Nephron (organoid): ENCODE measurements around the gene TGFB2.

ENCODE experiments used
- H3K27ac Mint-ChIP-seq, 3 experiments: 2 replicates each; pipeline ENCODE4 v1.8.0; 2020; ENCODE audit warnings: mixed read lengths in 3 of 3, mild to moderate bottlenecking in 2 of 3, moderate library complexity in 1 of 3
- H3K27me3 Mint-ChIP-seq: 2 replicates; pipeline ENCODE4 v1.8.0; 2021; ENCODE audit warnings: low read depth, mild to moderate bottlenecking, moderate library complexity, mixed read lengths
- H3K36me3 Mint-ChIP-seq: 2 replicates; pipeline ENCODE4 v1.8.0; 2020; ENCODE audit warnings: low read depth, mixed read lengths
- H3K4me1 Mint-ChIP-seq: 2 replicates; pipeline ENCODE4 v1.8.0; 2020; ENCODE audit warnings: mixed read lengths
- H3K4me3 Mint-ChIP-seq, 3 experiments: 2 replicates each; pipeline ENCODE4 v1.8.0; 2020; ENCODE audit warnings: mild to moderate bottlenecking in 3 of 3, mixed read lengths in 3 of 3, moderate library complexity in 2 of 3
- H3K9me3 Mint-ChIP-seq: 2 replicates; pipeline ENCODE4 v1.8.0; 2020; ENCODE audit warnings: mixed read lengths
- TF ChIP-seq, protein P1 (sequence below), 3 experiments: fragments of 200-600 bp; sonication (generic); IDR thresholded peaks; one replicate each; pipeline ENCODE4 v1.5.0; 2021; ENCODE audit warnings: antibody characterized with exemption in 3 of 3; ENCODE audit not compliant: unreplicated experiment in 3 of 3

The TGFB2 gene

DNA sequence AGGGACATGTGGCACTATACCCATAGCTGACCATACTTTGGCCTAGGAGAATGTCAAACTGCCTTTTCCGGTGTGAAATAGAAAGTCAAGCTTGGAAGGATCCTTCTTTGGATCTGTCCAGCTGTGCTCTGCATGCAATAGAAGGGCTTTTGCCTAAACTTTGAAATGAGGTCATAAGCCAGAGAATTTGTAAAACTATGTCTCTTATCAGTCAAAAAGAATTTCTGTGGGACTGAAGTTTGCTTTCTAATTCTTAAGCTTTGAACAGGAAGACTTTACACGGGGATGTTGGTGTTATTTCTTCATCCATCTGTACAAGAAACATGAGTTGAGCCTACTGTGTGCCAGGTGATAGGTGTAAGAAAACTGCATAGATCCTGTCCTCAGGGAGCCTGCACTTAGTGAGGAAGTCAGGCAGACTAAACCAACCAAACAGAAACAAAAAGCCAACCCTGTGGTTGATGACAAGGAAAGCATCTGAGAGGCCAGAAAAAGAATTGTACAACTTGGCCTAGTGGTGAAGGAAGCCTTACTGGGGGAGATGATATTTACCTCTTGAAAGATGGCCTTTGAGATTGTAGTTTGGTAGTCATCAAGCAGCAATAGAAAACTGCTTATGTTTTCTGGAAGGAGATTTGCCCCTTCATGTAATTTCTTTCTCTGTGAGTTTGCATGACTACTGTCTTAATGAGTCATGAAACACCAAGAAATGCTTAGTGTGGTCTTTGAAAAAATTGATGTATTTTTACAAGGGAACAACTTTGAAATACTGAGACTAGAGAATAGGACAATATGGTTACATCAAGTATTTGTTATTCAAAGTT is 24.8 kb downstream of the TGFB2 start:
- Mint-ChIP-seq H3K4me1 (peaks cover 80% of the 10 kb centered on the region), H3K4me3 (no peak overlapping the region), H3K36me3 (peaks cover 30% of the 10 kb centered on the region), H3K27me3 (no peaks in the 10 kb centered on the region), H3K27ac (peak overlapping the region in 2 of 3 experiments; percentile 84 to 90), H3K9me3 (no peaks in the 10 kb centered on the region)
- TF ChIP-seq, protein P1, sequence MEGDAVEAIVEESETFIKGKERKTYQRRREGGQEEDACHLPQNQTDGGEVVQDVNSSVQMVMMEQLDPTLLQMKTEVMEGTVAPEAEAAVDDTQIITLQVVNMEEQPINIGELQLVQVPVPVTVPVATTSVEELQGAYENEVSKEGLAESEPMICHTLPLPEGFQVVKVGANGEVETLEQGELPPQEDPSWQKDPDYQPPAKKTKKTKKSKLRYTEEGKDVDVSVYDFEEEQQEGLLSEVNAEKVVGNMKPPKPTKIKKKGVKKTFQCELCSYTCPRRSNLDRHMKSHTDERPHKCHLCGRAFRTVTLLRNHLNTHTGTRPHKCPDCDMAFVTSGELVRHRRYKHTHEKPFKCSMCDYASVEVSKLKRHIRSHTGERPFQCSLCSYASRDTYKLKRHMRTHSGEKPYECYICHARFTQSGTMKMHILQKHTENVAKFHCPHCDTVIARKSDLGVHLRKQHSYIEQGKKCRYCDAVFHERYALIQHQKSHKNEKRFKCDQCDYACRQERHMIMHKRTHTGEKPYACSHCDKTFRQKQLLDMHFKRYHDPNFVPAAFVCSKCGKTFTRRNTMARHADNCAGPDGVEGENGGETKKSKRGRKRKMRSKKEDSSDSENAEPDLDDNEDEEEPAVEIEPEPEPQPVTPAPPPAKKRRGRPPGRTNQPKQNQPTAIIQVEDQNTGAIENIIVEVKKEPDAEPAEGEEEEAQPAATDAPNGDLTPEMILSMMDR (IDR thresholded peaks at IDR 0.05; ENCODE audit: unreplicated experiment in 3 of 3), result no peak

DNA sequence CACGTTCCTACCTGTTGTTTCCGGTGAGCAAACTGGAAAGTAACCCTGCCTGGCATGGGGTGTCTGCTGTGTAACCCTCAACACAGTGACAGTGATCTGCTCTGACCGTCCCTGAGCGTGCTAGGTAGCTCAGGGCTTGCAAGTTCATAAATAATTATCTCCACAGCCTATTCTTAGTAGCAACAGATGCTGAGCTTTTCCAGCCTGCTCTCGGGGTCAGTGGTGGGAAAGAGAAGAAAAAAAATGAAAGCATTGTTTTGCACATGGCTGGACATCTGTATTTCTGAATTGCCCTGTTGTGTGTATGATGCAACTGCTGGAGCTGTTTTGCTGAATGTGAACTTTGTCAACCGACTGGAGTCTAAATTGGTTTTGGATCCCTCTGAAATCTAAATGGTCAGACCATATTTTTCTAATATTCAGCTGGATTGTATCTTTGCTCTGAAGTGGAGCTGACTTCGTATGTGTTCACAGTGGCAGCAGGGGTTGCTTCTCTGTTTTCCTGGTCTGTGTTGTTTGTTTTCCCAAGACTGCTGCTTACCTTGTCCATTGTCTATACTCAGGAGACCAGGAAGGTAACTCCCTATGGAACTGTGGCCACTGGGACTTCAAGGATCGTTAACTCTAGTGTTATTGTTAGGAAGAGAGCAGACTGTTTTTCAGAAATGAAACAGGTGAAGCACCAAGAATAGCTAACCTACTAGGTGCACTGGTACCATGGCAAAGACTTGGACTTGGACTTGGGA is 27.0 kb downstream of the TGFB2 start:
- Mint-ChIP-seq H3K9me3 (no peaks in the 10 kb centered on the region), H3K4me3 (peak overlapping the region in 2 of 3 experiments; percentile 32 to 74), H3K4me1 (peaks cover 84% of the 10 kb centered on the region), H3K27ac (peak overlapping the region; percentile 75 to 94 (median 93)), H3K27me3 (no peaks in the 10 kb centered on the region), H3K36me3 (peaks cover 27% of the 10 kb centered on the region)
- TF ChIP-seq, protein P1 (IDR thresholded peaks at IDR 0.05; ENCODE audit: unreplicated experiment in 3 of 3), result no peak

DNA sequence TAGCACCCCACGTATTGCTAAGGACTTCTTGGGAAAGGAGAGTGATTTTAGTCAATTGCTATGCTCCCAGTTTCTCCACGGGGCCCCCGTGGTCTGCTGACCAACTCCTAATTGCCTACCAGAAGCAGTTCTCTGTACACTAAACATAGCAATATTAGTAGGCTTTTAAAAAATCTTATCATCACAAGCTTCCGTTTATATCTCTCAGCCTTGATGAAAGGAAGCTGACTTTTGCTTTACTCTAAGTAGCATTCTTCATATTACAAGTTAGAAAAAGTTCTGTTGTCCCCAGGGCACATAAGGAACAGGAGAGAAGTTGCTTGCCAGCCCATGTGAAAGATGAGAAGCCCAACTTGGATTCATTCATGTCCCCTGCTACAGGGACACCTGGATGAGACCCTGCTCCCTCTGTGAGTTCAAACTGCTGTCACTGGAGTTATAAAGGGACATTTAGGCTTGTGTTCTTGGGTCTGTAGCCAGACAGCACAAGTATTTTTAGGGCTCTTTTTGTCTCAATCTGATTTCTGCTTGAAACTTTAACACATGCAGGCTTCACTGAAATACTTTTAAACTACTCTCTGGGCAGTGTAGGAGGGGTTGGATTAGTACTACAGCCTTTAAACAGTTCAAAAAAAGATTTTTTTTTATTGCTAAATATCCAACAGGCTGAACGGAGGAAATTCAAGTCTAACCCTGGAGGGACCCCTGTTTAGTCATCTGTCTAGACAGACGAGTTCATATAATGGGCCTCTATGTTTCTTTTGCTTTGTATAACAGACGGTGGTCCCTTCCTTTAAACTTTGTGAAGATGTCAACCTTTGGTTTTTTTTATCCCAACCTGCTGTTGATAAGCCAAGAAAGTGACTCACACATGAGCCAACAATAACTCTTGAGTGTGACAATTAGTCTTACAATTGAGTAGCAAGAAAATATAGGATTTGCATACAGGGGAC is 29.5 kb downstream of the TGFB2 start:
- H3K9me3 Mint-ChIP-seq, result no peaks in the 10 kb centered on the region
- H3K27me3 Mint-ChIP-seq, result no peaks in the 10 kb centered on the region
- TF ChIP-seq, protein P1 (IDR thresholded peaks at IDR 0.05; ENCODE audit: unreplicated experiment in 3 of 3), result no peak
- peaks cover 85% of the 10 kb centered on the region for H3K4me1 Mint-ChIP-seq
- peak overlapping the region; percentile 92 to 96 (median 94) for H3K27ac Mint-ChIP-seq
- peaks cover 14% of the 10 kb centered on the region for H3K36me3 Mint-ChIP-seq
- peak overlapping the region in 2 of 3 experiments; percentile 4 to 42 for H3K4me3 Mint-ChIP-seq

DNA sequence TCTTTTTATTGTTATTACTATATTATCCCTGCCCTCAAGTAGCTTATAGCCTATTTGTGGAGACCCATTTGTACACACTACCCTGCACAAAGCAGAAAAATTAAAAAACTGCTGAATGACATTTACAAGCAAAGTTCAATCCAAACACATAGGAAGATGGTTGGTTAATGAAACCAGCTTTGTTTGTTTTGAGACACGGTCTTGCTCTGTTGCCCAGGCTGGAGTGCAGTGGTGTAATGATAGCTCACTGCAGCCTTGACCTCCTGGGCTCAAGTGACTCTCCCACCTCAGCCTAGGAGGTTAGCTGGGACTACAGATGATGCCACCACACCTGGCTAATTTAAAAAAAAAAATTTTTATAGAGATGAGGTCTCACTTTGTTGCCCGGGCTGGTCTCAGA is 31.6 kb downstream of the TGFB2 start:
- H3K9me3 Mint-ChIP-seq, result no peaks in the 10 kb centered on the region
- no peak overlapping the region for H3K4me3 Mint-ChIP-seq
- peak overlapping the region in 2 of 3 experiments; percentile 82 to 94 for H3K27ac Mint-ChIP-seq
- H3K27me3 Mint-ChIP-seq, result no peaks in the 10 kb centered on the region
- TF ChIP-seq, protein P1 (IDR thresholded peaks at IDR 0.05; ENCODE audit: unreplicated experiment in 3 of 3), result no peak
- peaks cover 85% of the 10 kb centered on the region for H3K4me1 Mint-ChIP-seq
- peaks cover 7% of the 10 kb centered on the region for H3K36me3 Mint-ChIP-seq

DNA sequence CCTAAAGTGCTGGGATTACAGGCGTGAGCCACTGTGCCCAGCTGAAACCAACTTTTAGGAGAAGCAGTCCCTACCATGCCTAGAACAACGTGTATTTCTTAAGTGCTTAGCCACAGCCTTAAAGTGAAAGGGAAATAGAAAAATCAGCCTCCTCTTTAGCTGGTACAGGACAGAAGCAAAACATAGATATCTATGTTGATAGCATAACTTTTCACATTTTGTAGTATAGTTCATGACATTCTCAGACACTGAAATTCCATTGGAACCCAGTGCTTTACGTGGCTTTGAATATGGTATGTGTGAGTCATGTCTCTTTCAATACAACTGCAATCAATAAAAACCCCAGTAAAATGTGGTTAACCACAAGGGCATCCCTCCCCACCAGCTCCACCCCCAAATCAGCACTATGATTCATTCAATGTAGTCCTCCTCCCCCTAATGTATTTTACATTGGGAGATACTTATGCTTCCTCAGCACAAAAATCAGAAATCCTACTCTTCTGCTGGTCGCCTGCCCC is 32.1 kb downstream of the TGFB2 start:
- Mint-ChIP-seq H3K27ac (peak overlapping the region in 2 of 3 experiments; percentile 82 to 94), H3K9me3 (no peaks in the 10 kb centered on the region), H3K4me3 (no peak overlapping the region), H3K36me3 (peaks cover 7% of the 10 kb centered on the region), H3K27me3 (no peaks in the 10 kb centered on the region), H3K4me1 (peaks cover 85% of the 10 kb centered on the region)
- TF ChIP-seq, protein P1 (IDR thresholded peaks at IDR 0.05; ENCODE audit: unreplicated experiment in 3 of 3), result no peak
